ENCODE measurements around the gene PAPPA2.

DNA sequence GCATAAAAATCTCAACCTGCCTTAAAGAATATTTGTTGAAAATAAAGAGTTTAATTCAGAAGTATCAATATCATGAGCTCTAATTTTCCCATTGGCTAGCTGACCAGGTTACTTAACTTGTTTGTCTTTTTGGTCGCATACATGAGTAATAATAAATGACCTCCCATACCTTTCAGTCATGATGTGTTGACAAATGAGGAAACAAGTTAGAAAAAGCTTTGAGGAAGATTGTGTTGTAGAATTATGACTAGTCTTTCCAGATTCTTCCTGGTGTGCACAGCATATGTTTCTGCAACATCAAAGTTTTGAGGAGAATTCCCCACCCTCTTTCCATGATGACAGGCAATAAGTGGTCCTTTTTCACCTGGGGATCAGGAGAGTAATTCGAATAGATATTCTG, 17.6 kb upstream of the PAPPA2 start:
- TF ChIP-seq POLR2A (IDR thresholded peaks at IDR 0.05) = no peak
- TF ChIP-seq, protein P1, sequence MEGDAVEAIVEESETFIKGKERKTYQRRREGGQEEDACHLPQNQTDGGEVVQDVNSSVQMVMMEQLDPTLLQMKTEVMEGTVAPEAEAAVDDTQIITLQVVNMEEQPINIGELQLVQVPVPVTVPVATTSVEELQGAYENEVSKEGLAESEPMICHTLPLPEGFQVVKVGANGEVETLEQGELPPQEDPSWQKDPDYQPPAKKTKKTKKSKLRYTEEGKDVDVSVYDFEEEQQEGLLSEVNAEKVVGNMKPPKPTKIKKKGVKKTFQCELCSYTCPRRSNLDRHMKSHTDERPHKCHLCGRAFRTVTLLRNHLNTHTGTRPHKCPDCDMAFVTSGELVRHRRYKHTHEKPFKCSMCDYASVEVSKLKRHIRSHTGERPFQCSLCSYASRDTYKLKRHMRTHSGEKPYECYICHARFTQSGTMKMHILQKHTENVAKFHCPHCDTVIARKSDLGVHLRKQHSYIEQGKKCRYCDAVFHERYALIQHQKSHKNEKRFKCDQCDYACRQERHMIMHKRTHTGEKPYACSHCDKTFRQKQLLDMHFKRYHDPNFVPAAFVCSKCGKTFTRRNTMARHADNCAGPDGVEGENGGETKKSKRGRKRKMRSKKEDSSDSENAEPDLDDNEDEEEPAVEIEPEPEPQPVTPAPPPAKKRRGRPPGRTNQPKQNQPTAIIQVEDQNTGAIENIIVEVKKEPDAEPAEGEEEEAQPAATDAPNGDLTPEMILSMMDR (IDR thresholded peaks at IDR 0.05) = no peak
